ENCODE results near the gene SMS.

DNA sequence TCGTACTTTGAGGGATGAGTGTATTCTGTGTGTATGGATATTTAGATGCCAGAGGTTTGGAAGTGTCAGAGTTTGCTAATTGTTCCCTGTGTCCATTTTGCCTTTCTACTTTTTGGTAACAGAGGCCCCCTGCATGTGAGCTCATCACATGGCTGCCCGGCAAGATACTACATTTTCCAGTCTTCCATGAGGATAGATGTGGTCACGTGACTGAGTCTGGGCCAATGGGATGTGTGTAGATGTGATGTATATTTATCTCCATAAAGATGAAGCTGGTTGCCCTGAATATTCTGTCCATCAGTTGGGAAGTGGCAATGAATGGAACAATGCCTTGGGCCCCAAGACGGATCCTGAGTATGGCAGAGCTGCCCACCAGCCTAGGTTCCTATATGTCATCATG, 29.0 kb upstream of the SMS start:
- TF ChIP-seq, protein P1, sequence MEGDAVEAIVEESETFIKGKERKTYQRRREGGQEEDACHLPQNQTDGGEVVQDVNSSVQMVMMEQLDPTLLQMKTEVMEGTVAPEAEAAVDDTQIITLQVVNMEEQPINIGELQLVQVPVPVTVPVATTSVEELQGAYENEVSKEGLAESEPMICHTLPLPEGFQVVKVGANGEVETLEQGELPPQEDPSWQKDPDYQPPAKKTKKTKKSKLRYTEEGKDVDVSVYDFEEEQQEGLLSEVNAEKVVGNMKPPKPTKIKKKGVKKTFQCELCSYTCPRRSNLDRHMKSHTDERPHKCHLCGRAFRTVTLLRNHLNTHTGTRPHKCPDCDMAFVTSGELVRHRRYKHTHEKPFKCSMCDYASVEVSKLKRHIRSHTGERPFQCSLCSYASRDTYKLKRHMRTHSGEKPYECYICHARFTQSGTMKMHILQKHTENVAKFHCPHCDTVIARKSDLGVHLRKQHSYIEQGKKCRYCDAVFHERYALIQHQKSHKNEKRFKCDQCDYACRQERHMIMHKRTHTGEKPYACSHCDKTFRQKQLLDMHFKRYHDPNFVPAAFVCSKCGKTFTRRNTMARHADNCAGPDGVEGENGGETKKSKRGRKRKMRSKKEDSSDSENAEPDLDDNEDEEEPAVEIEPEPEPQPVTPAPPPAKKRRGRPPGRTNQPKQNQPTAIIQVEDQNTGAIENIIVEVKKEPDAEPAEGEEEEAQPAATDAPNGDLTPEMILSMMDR (IDR thresholded peaks at IDR 0.05; ENCODE audit: insufficient read depth, low read depth, low read length), result no peak
- no peak for TF ChIP-seq EZH2 (IDR thresholded peaks at IDR 0.05; ENCODE audit: insufficient read depth, low read length)

All from astrocyte (in vitro differentiated cells and primary cell).